K562 (cell line): ENCODE data around the gene PPP1R16B. TPM values are rescaled to one million over a fixed set of nuclear protein-coding genes. Genes with fewer than 3 reads are reported as not detected.
"Not testable (repeated sequence)": the region's sequence is repeated elsewhere in the genome, so short reads cannot be mapped to it uniquely, and the experiment has no call there.

Source experiments
- ATAC-seq: fragments of 200-7000 bp; cut with Tn5 transposase; 3 replicates; pipeline ENCODE4 v1.9.1; 2020; ENCODE audit warnings: moderate library complexity
- BruUV-seq: library from RNA; stranded (reverse); fragments of 400-500 nt; replicated peaks from 2 replicates; lab custom pipeline; 2021; lab: Mats Ljungman, UMichigan
- CTCF ChIA-PET: fragments of 300-600 bp; formaldehyde crosslinking; extraction: SDS; loops from one replicate; lab custom pipeline; 2021; ENCODE audit warnings: low intra/inter-chr PET ratio; lab: Yijun Ruan, JAX
- POLR2A ChIA-PET: fragments of 300-600, 350-650 bp; sonication (Branson Sonifier 250); formaldehyde crosslinking; extraction: SDS; loops from one replicate; lab custom pipeline; 2021; ENCODE audit warnings: antibody characterized with exemption, inconsistent platforms; lab: Yijun Ruan, JAX
- DNase-seq, 4 experiments: peaks; one replicate each; pipeline versions ENCODE4 v3.0.0 to v3.0.0-alpha.2; 2011 to 2018; ENCODE audit warnings: low spot score in 3 of 4, mixed read lengths in 3 of 4; ENCODE audit errors: extremely low read depth in 1 of 4
- FAIRE-seq: peaks from 2 replicates; lab custom pipeline; 2011; peaks lifted over from hg19 to GRCh38; lab: Jason Lieb, UNC
- H2AFZ ChIP-seq: 2 replicates; pipeline ENCODE4 v1.6.0; 2011; ENCODE audit warnings: low read depth, low read length, control low read depth, inconsistent platforms
- H3K27ac ChIP-seq: fragments of 200-600 bp; 3 replicates; pipeline ENCODE4 v1.8.0; 2011; ENCODE audit warnings: low read depth, mild to moderate bottlenecking, control low read depth, inconsistent platforms, low read length, moderate library complexity, mixed read lengths; ENCODE audit errors: extremely low read depth
- H3K27me3 ChIP-seq, 2 experiments: fragments of 300-600 bp in 1 of 2; 2 replicates in 1 of 2; 3 replicates in 1 of 2; pipeline versions ENCODE4 v1.6.0 to v1.8.0; 2011; ENCODE audit warnings: inconsistent platforms in 2 of 2, low read length in 2 of 2, mild to moderate bottlenecking in 1 of 2, mixed read lengths in 1 of 2, moderate library complexity in 1 of 2; ENCODE audit not compliant: control insufficient read depth in 2 of 2, insufficient read depth in 2 of 2
- H3K36me3 ChIP-seq: fragments of 300-600 bp; 3 replicates; pipeline ENCODE4 v1.8.0; 2011; ENCODE audit warnings: mild to moderate bottlenecking, low read length, inconsistent platforms; ENCODE audit not compliant: control insufficient read depth, insufficient read depth
- H3K4me1 ChIP-seq, 2 experiments: fragments of 200-600 bp in 1 of 2; replicated peaks in 1 of 2; 2 replicates in 1 of 2; 3 replicates in 1 of 2; pipeline versions ENCODE4 v1.5.1 to v1.8.0; 2011; ENCODE audit warnings: inconsistent platforms in 2 of 2, low read length in 2 of 2, mild to moderate bottlenecking in 1 of 2, mixed read lengths in 1 of 2, moderate library complexity in 1 of 2; ENCODE audit not compliant: control insufficient read depth in 2 of 2, insufficient read depth in 2 of 2
- H3K4me2 ChIP-seq: 2 replicates; pipeline ENCODE4 v1.6.1; 2011; ENCODE audit warnings: low read length, control low read depth, inconsistent platforms, mixed read lengths; ENCODE audit not compliant: insufficient read depth
- H3K4me3 ChIP-seq: fragments of 200-600 bp; sonication (generic), shearing (Covaris generic); 2 replicates; pipeline ENCODE4 v1.5.1; 2016; ENCODE audit warnings: control low read depth, inconsistent platforms
- H3K79me2 ChIP-seq: fragments of 200-600 bp; 3 replicates; pipeline ENCODE4 v1.8.0; 2011; ENCODE audit warnings: low read length, inconsistent platforms; ENCODE audit not compliant: control insufficient read depth, insufficient read depth
- H3K9ac ChIP-seq, 2 experiments: 2 replicates each; pipeline versions ENCODE4 v1.6.0 to v1.6.1; 2011; ENCODE audit warnings: low read depth in 2 of 2, low read length in 2 of 2, control low read depth in 1 of 2, inconsistent platforms in 1 of 2, mild to moderate bottlenecking in 1 of 2, mixed read lengths in 1 of 2; ENCODE audit not compliant: insufficient read depth in 1 of 2
- H3K9me1 ChIP-seq: one replicate; pipeline ENCODE4 v1.6.0; 2011; ENCODE audit warnings: inconsistent platforms, mild to moderate bottlenecking, low read length, moderate library complexity; ENCODE audit not compliant: control insufficient read depth, insufficient read depth
- H3K9me3 ChIP-seq: replicated peaks from 2 replicates; pipeline ENCODE4 v1.5.1; 2011; ENCODE audit warnings: low read depth, low read length, inconsistent platforms; ENCODE audit not compliant: control insufficient read depth, insufficient read depth
- H4K20me1 ChIP-seq: replicated peaks from 2 replicates; pipeline ENCODE4 v1.6.1; 2011; ENCODE audit warnings: low read length, inconsistent platforms, mixed read lengths; ENCODE audit not compliant: control insufficient read depth, insufficient read depth
- CEBPB ChIP-seq: fragments of 450-650 bp; IDR thresholded peaks from 2 replicates; pipeline ENCODE4 v1.6.1; 2016; ENCODE audit warnings: missing genetic modification characterization, missing compliant biosample characterization
- CEBPG ChIP-seq, 3 experiments: fragments of 200-800 bp in 1 of 3; sonication (Bioruptor generic) in 1 of 3; sonication (generic) in 1 of 3; formaldehyde crosslinking in 1 of 3; IDR thresholded peaks in 2 of 3; conservative IDR thresholded peaks in 1 of 3; 2 replicates each; pipeline versions ENCODE4 v1.6.1 to v1.8.0; 2016 to 2022; ENCODE audit warnings: missing compliant biosample characterization in 2 of 3, missing genetic modification characterization in 2 of 3, mild to moderate bottlenecking in 1 of 3, missing genetic modification reagents in 1 of 3
- HMBOX1 ChIP-seq: sonication (generic); IDR thresholded peaks from 2 replicates; pipeline ENCODE4 v1.6.1; 2016
- SP1 ChIP-seq: sonication (generic); formaldehyde crosslinking; IDR thresholded peaks from 2 replicates; pipeline ENCODE4 v1.8.1; 2022; ENCODE audit warnings: mild to moderate bottlenecking, missing genetic modification reagents
- WGBS: fragments of 100-300 bp; shearing (Covaris generic); methylation state at CpG from one replicate; pipeline ENCODE4 v1.1.6; 2016; ENCODE audit warnings: low coverage, mixed read lengths; ENCODE audit not compliant: insufficient coverage; ENCODE audit errors: missing lambda C conversion rate; 5-methylcytosine and 5-hydroxymethylcytosine counted together
- in situ Hi-C: fragments of 300-500 bp; cut with MboI; formaldehyde crosslinking; loops from 4 replicates; pipeline ENCODE4 v1.15.0; 2018; ENCODE audit warnings: inconsistent platforms, mixed read lengths
- intact Hi-C: fragments of 100-400 bp; cut with micrococcal nuclease; formaldehyde crosslinking; loops from 2 replicates; pipeline ENCODE4 v1.14.2; 2022
- polyA plus RNA-seq, 8 experiments: library from polyadenylated mRNA; depleted of rRNA in 4 of 8; stranded (reverse) in 5 of 8; unstranded in 3 of 8; fragments of >200 nt; fragmentation: Nextera tagmentation in 2 of 8; fragmentation: Illumina TruSeq in 1 of 8; extraction: Ambion mirVana in 2 of 8; extraction: Trizol in 1 of 8; gene quantifications; 2 replicates each; pipeline versions ENCODE4 v1.2.1 to v1.2.3, GENCODE V29; 2011 to 2014; ENCODE audit warnings: inconsistent platforms in 1 of 8, missing spikeins in 1 of 8
- total RNA-seq, 7 experiments: library from RNA; depleted of rRNA in 6 of 7; stranded (reverse); fragments of >200 nt in 6 of 7; fragmentation: Illumina TruSeq in 2 of 7; extraction: Trizol in 2 of 7; gene quantifications; 2 replicates each; pipeline versions ENCODE4 v1.2.1 to v1.2.3, GENCODE V29; 2011 to 2021; ENCODE audit warnings: low replicate concordance in 1 of 7

Gene PPP1R16B
- total and polyA plus RNA-seq, 9 of the 15 experiments (the other 6 are each of a cell fraction or from before 2014, with no cell fraction given): 1.5 to 11.5 (median 6.8) TPM

GRCh38 chr20:38960187-38960687 is 154.7 kb downstream of the PPP1R16B start:
- in situ Hi-C loops, H3K27me3 ChIP-seq, ATAC-seq, CTCF ChIA-PET, H3K9me1 ChIP-seq, H4K20me1 ChIP-seq, BruUV-seq, H3K9me3 ChIP-seq: not testable (repeated sequence)
- H3K9ac ChIP-seq: peak overlapping the region in 1 of 2 experiments; percentile 90; a peak in 2 of 4 replicates
- intact Hi-C loops: loop anchor here (5.0 kb wide), 2 partner anchors 37 to 213 kb away; partner anchors contain the start of gene ACTR5
- peaks cover 46% of the 10 kb centered on the region for H3K79me2 ChIP-seq
- peak overlapping the region; percentile 70 for H2AFZ ChIP-seq
- H3K4me2 ChIP-seq: peak overlapping the region; percentile 97
- peaks cover 10 to 13% of the 10 kb centered on the region in 2 experiments; a peak in 4 of 5 replicates for H3K4me1 ChIP-seq
- WGBS: 31% methylated on average over 8 of the region's 9 CpGs
- peak; percentile 75 for FAIRE-seq
- peak; percentile 48; the same call in 1 of the 2 replicates for TF ChIP-seq CEBPG (CRISPR knock-in tag; IDR thresholded peaks at IDR 0.05)
- peak in 1 of 2 experiments; percentile 43; a peak in 1 of 4 replicates for TF ChIP-seq CEBPG (tag; conservative IDR thresholded peaks at IDR 0.05 in 1 of 2, IDR thresholded peaks at IDR 0.05 in 1 of 2)
- peak; percentile 93 for TF ChIP-seq HMBOX1
- TF ChIP-seq CEBPB: peak; percentile 73
- 0 out of 2 replicates have a peak, but pooled peaks have one; percentile 23 for TF ChIP-seq SP1 (CRISPR knock-in tag)
- TF ChIP-seq, all 486 proteins: peak for 4; not testable (repeated sequence) for 482
- not testable (repeated sequence) for DNase-seq, H3K4me3 ChIP-seq
- Histone ChIP-seq H3K36me3 (peaks cover 12% of the 10 kb centered on the region; the same call in 1 of the 3 replicates), H3K27ac (peak overlapping the region; percentile 94)
- POLR2A ChIA-PET: interaction anchor here (1.3 to 3.3 kb wide), 3 partner anchors 14 to 32 kb away, joined by 8 to 46 read pairs (median 8); partner anchors contain the start of gene FAM83D
